Ectodermal cell (in vitro differentiated cells): ENCODE measurements around the gene PDZK1IP1.

Source experiments
- H3K27ac ChIP-seq: 2 replicates; pipeline ENCODE4 v1.7.0; 2013; ENCODE audit warnings: mild to moderate bottlenecking, low read depth, low read length; ENCODE audit not compliant: insufficient read depth, poor library complexity, severe bottlenecking
- H3K27me3 ChIP-seq: 2 replicates; pipeline ENCODE4 v1.7.0; 2013; ENCODE audit warnings: mild to moderate bottlenecking, low read length; ENCODE audit not compliant: insufficient read depth, control insufficient read depth, poor library complexity, severe bottlenecking
- H3K36me3 ChIP-seq: one replicate; pipeline ENCODE4 v1.7.0; 2013; ENCODE audit warnings: low read length; ENCODE audit not compliant: control insufficient read depth, insufficient read depth
- H3K4me1 ChIP-seq: one replicate; pipeline ENCODE4 v1.7.0; 2013; ENCODE audit warnings: low read length; ENCODE audit not compliant: control insufficient read depth, insufficient read depth
- H3K4me3 ChIP-seq: 2 replicates; pipeline ENCODE4 v1.7.0; 2013; ENCODE audit warnings: low read depth, low read length, control low read depth; ENCODE audit not compliant: insufficient read depth
- H3K9me3 ChIP-seq: 2 replicates; pipeline ENCODE4 v1.7.0; 2013; ENCODE audit warnings: mild to moderate bottlenecking, low read length, moderate library complexity; ENCODE audit not compliant: control insufficient read depth
- WGBS, 2 experiments: methylation state at CpG; one replicate each; pipeline ENCODE4 v1.1.7; 2013; ENCODE audit warnings: missing lambda C conversion rate in 2 of 2; 5-methylcytosine and 5-hydroxymethylcytosine counted together

PDZK1IP1 gene

GRCh38 chr1:47137925-47138615 is 51.8 kb downstream of the PDZK1IP1 start:
- WGBS, 2 experiments, result 92 to 95% methylated on average over 5 of the region's 5 CpGs
- Histone ChIP-seq H3K4me1 (no peaks in the 10 kb centered on the region), H3K4me3 (no peak overlapping the region), H3K27ac (no peak overlapping the region), H3K9me3 (no peaks in the 10 kb centered on the region), H3K27me3 (no peaks in the 10 kb centered on the region), H3K36me3 (no peaks in the 10 kb centered on the region)

GRCh38 chr1:47137198-47137597 is 52.6 kb downstream of the PDZK1IP1 start, which contains the start of gene CYP4A22:
TSS of gene CYP4A22 (plus strand) at chr1:47137441. CDS start at chr1:47137486, 45 bp downstream.
- Histone ChIP-seq H3K4me3 (no peak within 1 kb of the TSS), H3K27ac (no peak within 1 kb of the TSS), H3K36me3 (no peaks in the 10 kb centered on the region), H3K4me1 (no peaks in the 10 kb centered on the region), H3K9me3 (no peaks in the 10 kb centered on the region), H3K27me3 (no peaks in the 10 kb centered on the region)
- WGBS, 2 experiments, result 91 to 96% methylated on average over 4 of the region's 4 CpGs
